HG03039 (cell line): ENCODE measurements around the gene TMEM147.

ENCODE experiments used
- ATAC-seq: cut with Tn5 transposase; IDR thresholded peaks from one replicate; pipeline ENCODE4 v1.9.1; 2021; ENCODE audit warnings: mild to moderate bottlenecking, moderate library complexity; ENCODE audit not compliant: unreplicated experiment

The TMEM147 gene

GRCh38 chr19:35545001-35545854, at the start of gene TMEM147:
TMEM147 (plus strand) TSS chr19:35545626; CDS start chr19:35545740, 114 bp downstream.
- peak; percentile 82 for ATAC-seq

GRCh38 chr19:35497406-35497805, 48.0 kb upstream of the TMEM147 start:
- no peak for ATAC-seq

- ATAC-seq, result no peak
These were observed 47.2 kb upstream of the TMEM147 start for GRCh38 chr19:35498220-35498619.

- ATAC-seq, result no peak
These were observed 46.4 kb upstream of the TMEM147 start for GRCh38 chr19:35498984-35499527.

- no peak for ATAC-seq
These were observed 44.8 kb upstream of the TMEM147 start for GRCh38 chr19:35500611-35501010.

GRCh38 chr19:35501684-35502083, 43.7 kb upstream of the TMEM147 start:
- no peak for ATAC-seq

- no peak for ATAC-seq
These were observed 42.7 kb upstream of the TMEM147 start for GRCh38 chr19:35502751-35503150.

- ATAC-seq, result no peak
These were observed 39.4 kb upstream of the TMEM147 start for GRCh38 chr19:35506011-35506410.

GRCh38 chr19:35507561-35507960, 37.9 kb upstream of the TMEM147 start:
- no peak for ATAC-seq

- no peak for ATAC-seq
These were observed 37.3 kb upstream of the TMEM147 start for GRCh38 chr19:35508129-35508528.

- no peak for ATAC-seq
These were observed 36.3 kb upstream of the TMEM147 start for GRCh38 chr19:35509018-35509652.

GRCh38 chr19:35509861-35510625, 35.4 kb upstream of the TMEM147 start:
- no peak for ATAC-seq

- no peak for ATAC-seq
These were observed 34.8 kb upstream of the TMEM147 start for GRCh38 chr19:35510626-35510964.

GRCh38 chr19:35511337-35511736, 34.1 kb upstream of the TMEM147 start:
- no peak for ATAC-seq

GRCh38 chr19:35512831-35513627, 32.4 kb upstream of the TMEM147 start:
- no peak for ATAC-seq

GRCh38 chr19:35513628-35514281, 31.7 kb upstream of the TMEM147 start, which contains the start of gene DMKN:
DMKN (minus strand) TSS chr19:35513649; CDS start chr19:35513475, 174 bp downstream.
- no peak for ATAC-seq

- no peak for ATAC-seq
These were observed 31.1 kb upstream of the TMEM147 start for GRCh38 chr19:35514282-35514809.

- ATAC-seq, result no peak
These were observed 29.1 kb upstream of the TMEM147 start for GRCh38 chr19:35516310-35516709.

GRCh38 chr19:35517342-35517741, 28.1 kb upstream of the TMEM147 start:
- ATAC-seq, result no peak

GRCh38 chr19:35518313-35518712, 27.1 kb upstream of the TMEM147 start:
- ATAC-seq, result no peak
